Mucosa of rectum (tissue), 2 donors: ENCODE measurements around the gene CARD11.

Source experiments
- H3K27ac ChIP-seq, 2 donors: one replicate each; pipeline ENCODE4 v1.7.0; 2013; ENCODE audit warnings: inconsistent platforms in 2 of 2, low read depth in 2 of 2, low read length in 2 of 2
- H3K27me3 ChIP-seq, 2 donors: one replicate each; pipeline ENCODE4 v1.7.0; 2013; ENCODE audit warnings: low read length in 2 of 2; ENCODE audit not compliant: control insufficient read depth in 2 of 2, insufficient read depth in 2 of 2
- H3K36me3 ChIP-seq, 2 donors: one replicate each; pipeline ENCODE4 v1.7.0; 2013; ENCODE audit warnings: low read length in 2 of 2; ENCODE audit not compliant: control insufficient read depth in 2 of 2, insufficient read depth in 2 of 2
- H3K4me1 ChIP-seq, 2 donors: one replicate each; pipeline ENCODE4 v1.7.0; 2013; ENCODE audit warnings: low read length in 2 of 2, mild to moderate bottlenecking in 1 of 2; ENCODE audit not compliant: control insufficient read depth in 2 of 2, insufficient read depth in 2 of 2
- H3K4me3 ChIP-seq, 2 donors: one replicate each; pipeline ENCODE4 v1.7.0; 2013; ENCODE audit warnings: low read length in 2 of 2
- H3K9ac ChIP-seq, 2 donors: one replicate each; pipeline ENCODE4 v1.7.0; 2013; ENCODE audit warnings: low read length in 2 of 2, low read depth in 1 of 2, mild to moderate bottlenecking in 1 of 2
- H3K9me3 ChIP-seq, 2 donors: one replicate each; pipeline ENCODE4 v1.7.0; 2013; ENCODE audit warnings: low read length in 2 of 2; ENCODE audit not compliant: control insufficient read depth in 2 of 2
- donor health status: healthy.
- donor health status: Normal muscosa, but diverticular disease.

The CARD11 gene

DNA sequence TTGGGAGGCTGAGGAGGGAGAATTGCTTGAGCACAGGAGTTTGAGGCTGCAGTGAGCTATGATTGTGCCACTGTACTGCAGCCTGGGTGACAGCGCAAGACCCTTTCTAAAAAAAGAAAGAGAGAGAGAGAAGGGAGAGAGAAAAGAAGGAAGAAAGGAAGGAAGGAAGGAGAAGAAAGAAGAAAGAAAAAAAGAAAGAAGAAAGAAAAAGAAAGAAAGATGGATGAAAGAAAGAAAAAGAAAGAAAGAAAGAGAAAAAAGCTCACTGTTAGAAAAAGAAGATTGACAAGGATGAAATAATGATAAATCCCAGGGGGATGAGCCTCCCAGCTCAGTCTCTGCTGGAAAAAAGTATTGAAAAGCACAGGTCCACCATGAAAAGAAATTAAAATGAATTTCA is 22.8 kb upstream of the CARD11 start:
- no peak overlapping the region for H3K27ac ChIP-seq
- no peaks in the 10 kb centered on the region for H3K4me1 ChIP-seq
- no peak overlapping the region for H3K9ac ChIP-seq
- peaks cover 0 to 2% of the 10 kb centered on the region in 2 donors for H3K27me3 ChIP-seq
- H3K9me3 ChIP-seq: peaks cover 3% of the 10 kb centered on the region in 2 donors
- no peaks in the 10 kb centered on the region for H3K36me3 ChIP-seq
- H3K4me3 ChIP-seq: no peak overlapping the region

DNA sequence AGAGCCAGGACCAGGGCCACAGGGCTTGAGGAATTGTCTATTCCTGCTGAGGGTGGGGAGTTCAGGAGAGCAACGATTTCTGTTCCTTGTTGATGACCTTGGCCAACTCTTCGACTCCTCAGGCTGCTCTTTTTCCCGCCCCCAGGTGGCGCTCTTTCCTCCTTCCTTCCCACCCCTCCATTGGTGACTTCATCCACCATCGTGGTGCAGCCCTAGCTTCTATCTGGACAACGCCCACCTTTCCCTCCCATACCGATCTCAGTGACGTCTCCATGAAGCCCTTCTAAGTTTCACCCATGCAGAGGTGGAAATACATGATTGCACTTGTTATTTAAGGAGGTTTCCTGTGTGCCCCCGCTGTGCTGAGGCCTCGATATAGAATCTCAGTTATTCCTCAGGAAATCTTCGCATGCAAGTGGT is 22.1 kb upstream of the CARD11 start:
- no peak overlapping the region for H3K4me3 ChIP-seq
- no peaks in the 10 kb centered on the region for H3K4me1 ChIP-seq
- no peaks in the 10 kb centered on the region for H3K9me3 ChIP-seq
- no peak overlapping the region for H3K9ac ChIP-seq
- H3K36me3 ChIP-seq: no peaks in the 10 kb centered on the region
- no peak overlapping the region for H3K27ac ChIP-seq
- peaks cover 0 to 2% of the 10 kb centered on the region in 2 donors for H3K27me3 ChIP-seq

DNA sequence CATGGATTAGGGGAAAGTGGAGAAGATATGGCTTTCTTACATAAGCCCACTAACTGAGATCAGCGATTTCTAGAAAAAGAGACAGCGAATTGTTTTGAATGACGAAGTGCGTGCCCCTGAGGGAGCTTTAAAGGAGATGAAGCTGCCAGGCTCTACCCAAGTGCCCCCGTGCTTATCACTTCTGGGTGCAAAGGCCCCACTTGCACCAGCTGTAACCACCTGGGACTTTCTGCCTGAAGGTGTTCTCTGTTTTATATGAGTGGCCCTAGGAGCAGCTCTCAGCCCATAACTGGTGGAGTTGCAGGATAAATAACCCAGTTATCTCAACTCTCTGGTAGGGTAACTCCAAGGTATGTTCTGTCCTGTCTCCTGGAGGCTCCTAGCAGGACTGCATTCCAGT is 20.4 kb upstream of the CARD11 start:
- no peak overlapping the region for H3K9ac ChIP-seq
- no peaks in the 10 kb centered on the region for H3K9me3 ChIP-seq
- H3K36me3 ChIP-seq: no peaks in the 10 kb centered on the region
- no peaks in the 10 kb centered on the region for H3K4me1 ChIP-seq
- no peaks in the 10 kb centered on the region for H3K27me3 ChIP-seq
- no peak overlapping the region for H3K4me3 ChIP-seq
- H3K27ac ChIP-seq: no peak overlapping the region

DNA sequence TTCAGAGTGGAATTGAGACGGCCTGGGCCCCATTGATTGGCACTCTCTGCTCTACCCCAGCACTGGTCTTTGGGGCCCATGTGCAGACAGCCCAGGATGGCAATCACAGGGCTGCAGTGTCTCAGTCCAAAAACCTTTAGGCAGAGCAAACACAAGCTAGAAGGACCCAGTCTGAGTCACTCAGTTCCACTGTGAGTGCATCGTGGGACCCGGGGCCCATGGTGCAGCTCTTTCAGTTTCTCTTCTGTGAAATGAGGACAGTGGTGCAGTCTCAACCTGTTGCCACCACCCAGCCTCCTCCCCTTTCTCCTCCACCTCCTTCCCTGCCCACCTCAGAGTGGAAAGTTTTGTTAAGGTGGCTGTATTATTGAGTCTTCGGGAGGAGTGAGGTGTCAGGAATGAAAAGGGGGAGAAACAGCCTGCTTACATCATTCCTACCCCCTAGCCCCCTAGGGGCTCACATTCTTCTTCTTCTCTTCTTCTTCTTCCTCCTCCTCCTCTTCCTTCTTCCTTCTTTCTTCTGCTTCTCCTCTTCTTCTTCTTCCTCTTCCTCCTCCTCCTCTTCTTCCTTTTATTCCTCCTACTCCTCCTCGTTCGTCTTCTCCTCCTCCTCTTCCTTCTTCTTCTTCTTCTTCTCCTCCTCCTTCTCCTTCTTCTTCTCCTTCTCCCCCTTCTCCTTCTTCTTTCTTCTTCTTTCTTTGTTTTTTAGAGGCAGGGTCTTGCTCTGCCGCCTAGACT is 19.5 kb upstream of the CARD11 start:
- H3K36me3 ChIP-seq: no peaks in the 10 kb centered on the region
- H3K4me3 ChIP-seq: no peak overlapping the region
- no peaks in the 10 kb centered on the region for H3K4me1 ChIP-seq
- no peak overlapping the region for H3K27ac ChIP-seq
- H3K9ac ChIP-seq: no peak overlapping the region
- H3K27me3 ChIP-seq: no peaks in the 10 kb centered on the region
- no peaks in the 10 kb centered on the region for H3K9me3 ChIP-seq

DNA sequence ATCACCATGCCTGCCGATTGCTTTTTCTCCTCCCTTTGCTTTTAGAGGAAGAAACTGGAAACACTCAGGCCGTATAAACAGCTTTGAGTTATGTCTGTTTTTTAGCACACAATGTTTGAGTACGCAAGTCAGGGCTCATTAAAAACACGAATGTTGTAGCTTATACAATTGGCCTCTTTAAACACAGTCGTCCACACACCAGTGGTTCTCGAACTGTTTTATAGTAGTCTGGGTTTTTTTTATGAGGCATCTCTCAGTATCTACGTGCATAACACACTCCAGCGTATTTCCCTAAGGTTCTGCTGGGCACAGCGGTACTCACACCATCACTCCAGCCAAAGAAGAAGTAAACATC is 13.4 kb upstream of the CARD11 start:
- H3K4me1 ChIP-seq: no peaks in the 10 kb centered on the region
- peaks cover 0 to 3% of the 10 kb centered on the region in 2 donors for H3K9me3 ChIP-seq
- H3K4me3 ChIP-seq: no peak overlapping the region
- no peak overlapping the region for H3K9ac ChIP-seq
- no peak overlapping the region for H3K27ac ChIP-seq
- no peaks in the 10 kb centered on the region for H3K36me3 ChIP-seq
- H3K27me3 ChIP-seq: peaks cover 6 to 13% of the 10 kb centered on the region in 2 donors

DNA sequence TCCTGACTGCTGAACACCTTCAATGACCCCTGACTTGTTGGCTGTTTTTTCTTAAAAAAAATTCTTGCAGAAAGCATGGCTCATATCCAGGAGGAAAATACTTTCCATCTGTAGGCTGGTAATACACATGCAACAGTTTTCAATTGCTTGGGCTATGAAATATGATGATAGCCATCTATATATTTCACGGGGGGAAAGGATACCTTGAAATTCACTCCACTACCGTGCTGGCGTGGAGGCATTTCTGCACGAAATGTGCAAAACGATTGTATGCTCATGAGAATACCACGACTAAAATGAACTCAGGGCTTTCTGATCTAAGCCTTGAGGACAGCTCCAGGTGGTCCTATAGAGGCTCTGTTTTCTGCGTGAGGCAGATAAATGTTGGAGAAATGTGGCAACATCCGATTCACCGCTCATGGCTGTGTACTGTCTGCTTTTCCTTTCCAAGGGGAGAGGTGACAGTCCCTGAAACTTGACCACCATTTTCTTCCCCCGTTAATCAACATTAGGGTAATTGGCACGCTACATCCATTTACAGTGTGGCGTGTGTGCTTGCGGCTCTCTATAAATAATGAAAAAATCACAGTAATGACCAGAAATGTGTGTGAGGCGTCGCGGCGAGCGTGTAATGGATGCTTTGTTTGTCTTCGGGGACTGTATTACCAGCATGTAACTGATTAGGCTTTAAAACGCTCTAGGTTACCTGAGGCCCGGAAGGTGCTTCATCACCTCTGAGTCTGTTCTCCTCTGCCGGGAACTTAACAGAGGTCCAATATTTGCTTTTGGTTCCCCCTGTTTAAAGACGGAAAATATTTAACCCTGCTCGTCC is 12.8 kb upstream of the CARD11 start:
- no peak overlapping the region for H3K4me3 ChIP-seq

DNA sequence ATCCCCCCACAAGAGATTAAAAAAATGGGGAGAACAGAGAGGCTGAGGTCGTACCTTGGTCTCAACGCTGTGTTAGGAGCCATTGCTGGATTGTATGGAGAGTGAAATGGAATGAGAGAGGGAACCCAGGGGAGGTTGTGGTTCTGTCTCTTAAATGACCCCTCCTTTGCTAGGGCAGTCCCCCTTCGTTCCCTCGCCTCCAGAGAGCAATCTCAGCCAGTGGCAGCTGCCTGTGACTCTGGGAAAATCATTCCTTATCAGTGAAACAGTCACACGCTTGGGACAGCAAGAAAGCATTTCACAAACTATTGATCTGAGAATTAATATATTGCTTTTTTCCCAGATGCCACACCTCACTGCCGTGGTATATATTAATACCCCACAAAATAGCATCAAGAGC is 12.0 kb upstream of the CARD11 start:
- H3K4me3 ChIP-seq: no peak overlapping the region
- H3K4me1 ChIP-seq: no peaks in the 10 kb centered on the region
- no peak overlapping the region for H3K27ac ChIP-seq
- no peak overlapping the region for H3K9ac ChIP-seq
- peaks cover 0 to 3% of the 10 kb centered on the region in 2 donors for H3K9me3 ChIP-seq
- no peaks in the 10 kb centered on the region for H3K36me3 ChIP-seq
- peaks cover 6 to 13% of the 10 kb centered on the region in 2 donors for H3K27me3 ChIP-seq

More for the DNA sequence above, 12.8 kb upstream of the CARD11 start:
- Histone ChIP-seq H3K9me3 (peaks cover 0 to 3% of the 10 kb centered on the region in 2 donors), H3K9ac (no peak overlapping the region), H3K27me3 (peaks cover 6 to 13% of the 10 kb centered on the region in 2 donors), H3K4me1 (no peaks in the 10 kb centered on the region), H3K27ac (no peak overlapping the region), H3K36me3 (no peaks in the 10 kb centered on the region)

DNA sequence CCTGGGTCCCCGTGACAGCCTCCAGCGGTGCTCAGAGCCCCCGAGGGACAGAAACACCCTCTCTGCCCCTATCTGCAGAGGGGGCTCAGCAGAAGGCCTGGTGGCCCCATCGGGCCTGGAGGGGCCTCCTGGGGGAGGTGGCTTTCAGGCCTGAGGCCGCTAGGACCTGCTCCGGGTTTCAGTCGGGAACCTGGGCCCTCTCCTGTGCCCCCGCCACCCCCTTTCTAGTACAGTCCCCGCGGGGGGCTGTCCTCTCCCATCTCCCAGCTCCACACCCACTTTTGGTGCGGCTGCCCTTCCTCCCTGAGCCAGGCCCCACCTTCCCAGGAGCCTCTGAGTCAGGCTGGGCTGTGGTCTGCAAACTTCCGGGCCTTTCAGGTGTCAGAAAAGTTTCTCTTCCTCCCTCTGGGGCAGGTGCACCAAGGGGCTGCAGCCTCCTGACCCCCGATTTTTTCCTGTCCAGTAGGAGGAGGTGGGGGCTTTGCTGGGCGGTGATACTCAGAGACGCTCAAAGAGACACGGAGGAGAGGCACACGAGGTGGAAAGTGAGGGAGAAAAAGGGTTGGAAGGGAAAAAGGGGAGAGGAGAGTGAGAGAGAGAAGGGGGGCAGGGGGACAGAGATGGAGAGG is 692 bp downstream of the CARD11 start:
- Histone ChIP-seq H3K36me3 (no peaks in the 10 kb centered on the region), H3K9ac (no peak overlapping the region), H3K9me3 (no peaks in the 10 kb centered on the region), H3K4me3 (peak overlapping the region; percentile 43 to 64), H3K4me1 (no peaks in the 10 kb centered on the region), H3K27me3 (peaks cover 0 to 2% of the 10 kb centered on the region in 2 donors), H3K27ac (no peak overlapping the region)

DNA sequence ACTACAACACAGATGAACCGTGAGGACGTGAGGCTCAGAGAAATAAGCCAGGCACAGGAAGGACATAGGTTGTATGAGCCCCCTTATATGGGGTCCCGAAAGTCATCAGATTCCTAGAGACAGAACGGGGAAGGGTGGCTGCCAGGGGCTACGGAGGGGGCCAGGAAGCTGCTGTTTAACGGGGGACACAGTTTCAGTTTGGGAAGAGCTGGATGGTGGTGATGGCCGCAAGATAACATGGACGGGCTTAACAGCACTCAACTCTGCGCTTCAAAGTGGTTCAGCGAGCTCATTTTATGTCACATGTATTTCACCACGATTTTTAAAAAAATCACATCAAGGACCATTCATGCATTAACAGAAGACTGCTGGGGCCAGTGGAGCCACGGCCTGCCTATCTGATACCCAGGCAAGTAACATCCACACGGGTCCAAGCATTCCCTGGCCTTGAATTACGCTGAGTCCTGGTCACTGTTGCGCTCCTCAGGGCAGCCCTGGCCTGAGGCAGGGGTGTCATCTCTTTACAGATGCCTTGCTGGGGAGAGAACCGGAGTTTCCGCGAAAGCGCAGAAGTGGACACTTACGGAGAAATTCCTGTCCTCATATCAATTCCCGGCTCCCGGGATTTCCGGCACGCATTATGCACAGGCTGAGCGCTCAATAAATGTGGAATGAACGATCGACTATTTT is 1.5 kb downstream of the CARD11 start:
- H3K36me3 ChIP-seq: no peaks in the 10 kb centered on the region
- no peak overlapping the region for H3K9ac ChIP-seq
- H3K9me3 ChIP-seq: no peaks in the 10 kb centered on the region
- peaks cover 0 to 2% of the 10 kb centered on the region in 2 donors for H3K27me3 ChIP-seq
- no peak overlapping the region for H3K27ac ChIP-seq
- no peaks in the 10 kb centered on the region for H3K4me1 ChIP-seq
- H3K4me3 ChIP-seq: peak overlapping the region in 1 of 2 donors; percentile 64
